WI38 (cell line): ENCODE data around the gene ZNF576.
A peak's percentile ranks its signal among the peaks of the same experiment; 100 is the strongest.

Experiments
- H3K4me3 ChIP-seq: 2 replicates; pipeline ENCODE4 v1.5.1; 2011; ENCODE audit warnings: low read depth, mild to moderate bottlenecking, control low read depth, low read length
- TF ChIP-seq, protein P1 (sequence below): IDR thresholded peaks from 2 replicates; pipeline ENCODE4 v1.5.1; 2012; ENCODE audit warnings: low read depth, mild to moderate bottlenecking, control low read depth, low read length

The ZNF576 gene

DNA sequence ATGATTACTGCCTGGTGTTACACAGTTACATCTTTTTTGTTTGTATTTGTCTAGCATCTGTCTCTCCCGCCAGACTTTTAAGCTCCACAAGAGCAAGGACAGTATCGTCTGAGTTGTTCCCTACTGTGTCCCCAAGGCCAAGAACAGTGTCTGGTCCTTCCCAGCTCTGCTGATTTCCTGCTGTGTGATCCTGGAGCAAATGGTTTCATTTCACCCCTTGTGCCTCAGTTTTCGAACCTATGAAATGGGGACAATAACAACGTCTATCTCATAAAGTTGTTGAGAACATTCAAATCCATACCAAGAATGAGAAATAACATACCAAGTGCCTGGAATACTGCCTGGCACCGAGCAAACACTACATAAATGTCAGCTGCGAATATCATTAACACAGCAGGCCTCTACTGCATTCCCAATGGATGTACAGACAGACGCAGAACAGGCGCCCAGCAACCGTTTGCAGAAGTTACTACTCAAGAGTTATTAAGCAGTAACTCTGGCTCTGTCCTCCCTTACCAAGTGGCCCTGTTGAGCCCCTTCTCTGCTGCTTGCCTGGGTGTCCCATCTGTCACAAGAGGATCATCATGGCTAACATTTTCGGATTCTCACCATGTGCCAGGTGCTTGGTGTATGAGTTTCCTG, 32.5 kb upstream of the ZNF576 start:
- H3K4me3 ChIP-seq, result no peak overlapping the region
- TF ChIP-seq, protein P1, sequence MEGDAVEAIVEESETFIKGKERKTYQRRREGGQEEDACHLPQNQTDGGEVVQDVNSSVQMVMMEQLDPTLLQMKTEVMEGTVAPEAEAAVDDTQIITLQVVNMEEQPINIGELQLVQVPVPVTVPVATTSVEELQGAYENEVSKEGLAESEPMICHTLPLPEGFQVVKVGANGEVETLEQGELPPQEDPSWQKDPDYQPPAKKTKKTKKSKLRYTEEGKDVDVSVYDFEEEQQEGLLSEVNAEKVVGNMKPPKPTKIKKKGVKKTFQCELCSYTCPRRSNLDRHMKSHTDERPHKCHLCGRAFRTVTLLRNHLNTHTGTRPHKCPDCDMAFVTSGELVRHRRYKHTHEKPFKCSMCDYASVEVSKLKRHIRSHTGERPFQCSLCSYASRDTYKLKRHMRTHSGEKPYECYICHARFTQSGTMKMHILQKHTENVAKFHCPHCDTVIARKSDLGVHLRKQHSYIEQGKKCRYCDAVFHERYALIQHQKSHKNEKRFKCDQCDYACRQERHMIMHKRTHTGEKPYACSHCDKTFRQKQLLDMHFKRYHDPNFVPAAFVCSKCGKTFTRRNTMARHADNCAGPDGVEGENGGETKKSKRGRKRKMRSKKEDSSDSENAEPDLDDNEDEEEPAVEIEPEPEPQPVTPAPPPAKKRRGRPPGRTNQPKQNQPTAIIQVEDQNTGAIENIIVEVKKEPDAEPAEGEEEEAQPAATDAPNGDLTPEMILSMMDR, result no peak

DNA sequence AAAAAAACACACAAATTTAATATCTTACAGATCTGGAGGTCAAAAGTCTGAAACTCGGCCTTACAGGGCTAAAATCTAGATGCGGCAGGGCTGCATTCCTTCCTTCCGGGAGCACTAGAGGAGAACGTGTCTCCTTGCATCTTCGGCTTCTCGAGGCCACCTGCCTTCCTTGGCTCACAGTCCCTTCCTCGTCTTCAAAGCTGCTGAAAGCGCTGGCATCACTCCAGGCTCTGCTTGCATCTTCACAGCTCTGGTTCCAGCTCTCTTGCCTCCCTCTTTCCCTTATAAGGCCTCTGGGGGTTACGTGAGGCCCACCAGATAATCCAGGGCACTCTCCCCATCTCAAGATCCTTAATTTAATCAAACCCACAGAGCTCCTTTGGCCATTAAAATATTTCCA, 31.6 kb upstream of the ZNF576 start:
- TF ChIP-seq, protein P1, result no peak
- H3K4me3 ChIP-seq, result no peak overlapping the region

DNA sequence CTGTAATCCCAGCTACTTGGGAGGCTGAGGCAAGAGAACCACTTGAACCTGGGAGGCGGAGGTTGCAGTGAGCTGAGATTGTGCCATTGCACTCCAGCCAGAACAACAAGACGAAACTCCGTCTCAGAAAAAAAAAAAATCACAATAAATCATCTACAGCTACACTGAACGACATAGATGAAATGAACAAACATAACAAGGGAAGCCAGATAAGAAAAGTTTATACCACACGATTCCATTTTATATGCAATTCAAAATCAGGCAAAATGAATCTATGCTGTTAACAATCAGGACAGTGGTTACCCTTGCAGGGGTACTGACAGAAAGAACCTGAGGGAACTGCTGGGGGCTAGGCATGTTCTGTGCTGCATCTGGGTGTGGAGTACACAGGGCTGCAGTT, 26.7 kb upstream of the ZNF576 start:
- TF ChIP-seq, protein P1, result no peak
- H3K4me3 ChIP-seq, result no peak overlapping the region

DNA sequence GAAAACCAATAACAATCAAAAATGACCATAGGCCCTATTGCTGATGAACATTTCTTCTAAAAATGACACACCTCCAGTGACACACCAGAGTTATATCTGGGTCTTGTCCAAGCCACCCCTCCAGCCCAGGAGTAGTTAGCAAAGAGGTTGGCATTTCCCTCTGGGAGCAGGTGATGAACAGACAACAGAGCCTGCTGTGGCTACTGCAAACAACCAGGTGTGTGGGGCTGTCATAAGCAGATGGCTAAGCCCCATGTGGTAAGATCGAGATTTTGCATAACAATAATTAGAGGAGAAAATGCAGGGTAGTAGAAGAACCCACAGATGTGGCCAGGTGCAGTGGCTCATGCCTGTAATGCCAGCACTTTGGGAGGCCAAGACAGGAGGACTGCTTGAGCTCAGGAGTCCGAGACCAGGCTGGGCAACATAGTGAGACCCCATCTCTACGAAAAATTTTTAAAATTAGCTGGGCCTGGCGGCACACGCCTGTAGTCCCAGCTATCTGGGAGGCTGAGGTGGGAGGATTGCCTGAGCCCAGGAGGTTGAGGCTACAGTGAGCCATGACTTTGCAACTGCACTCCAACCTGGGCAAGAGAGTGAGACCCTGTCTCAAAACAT, 26.1 kb upstream of the ZNF576 start:
- no peak overlapping the region for H3K4me3 ChIP-seq
- TF ChIP-seq, protein P1, result no peak

DNA sequence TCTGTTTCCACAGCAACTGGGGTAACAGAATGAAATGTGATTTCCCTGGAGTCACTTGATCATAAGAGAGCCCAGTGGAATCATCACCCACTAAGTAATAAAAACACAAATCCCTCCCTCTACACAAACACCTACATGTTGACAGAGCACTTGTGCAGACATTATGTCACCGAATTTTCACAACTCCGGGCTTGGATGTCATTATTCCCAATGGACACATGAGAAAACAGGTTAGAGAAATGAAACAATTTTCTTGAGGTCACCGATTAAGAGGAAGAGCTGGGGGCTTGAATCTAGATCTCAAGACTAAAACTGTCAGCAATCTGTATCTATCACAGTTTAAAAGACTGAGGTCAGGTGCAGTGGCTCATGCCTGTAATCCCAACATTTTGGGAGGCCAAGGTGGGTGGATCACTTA, 24.2 kb upstream of the ZNF576 start:
- TF ChIP-seq, protein P1, result no peak
- no peak overlapping the region for H3K4me3 ChIP-seq

DNA sequence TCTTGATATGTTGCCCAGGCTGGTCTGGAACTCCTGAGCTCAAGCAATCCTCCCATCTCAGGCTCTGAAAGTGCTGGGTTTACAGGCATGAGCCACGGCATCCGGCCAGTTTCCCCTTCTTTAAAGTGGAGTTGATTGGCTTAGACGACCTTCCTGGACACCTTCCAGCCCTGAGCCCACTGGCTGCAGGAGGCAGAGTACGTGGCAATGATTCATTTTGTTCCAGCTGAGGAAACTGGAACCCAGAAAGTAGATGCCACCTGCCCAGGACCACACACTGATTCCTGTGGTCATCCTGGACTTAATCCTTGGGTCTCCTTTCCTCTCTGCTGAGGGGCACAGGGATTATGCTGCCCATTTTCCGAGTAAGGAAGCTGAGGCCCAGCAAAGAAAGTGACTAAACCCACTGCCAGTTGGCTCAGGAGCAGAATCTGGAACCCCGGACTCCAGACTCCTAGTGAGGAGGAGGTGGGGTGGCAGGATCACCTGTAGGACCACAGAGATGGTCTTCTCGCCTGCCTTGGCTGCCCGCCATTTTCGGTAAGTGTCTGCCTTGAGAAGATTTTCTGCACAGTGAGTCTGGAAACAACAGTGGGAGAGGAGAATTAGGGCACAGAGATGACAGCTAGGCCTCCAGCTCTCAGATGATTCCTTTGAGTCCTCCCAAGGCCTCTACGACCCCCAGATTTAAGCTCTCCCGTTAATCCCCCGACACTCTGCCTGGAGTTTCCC, 21.8 kb upstream of the ZNF576 start:
- peak overlapping the region; percentile 95 for H3K4me3 ChIP-seq
- TF ChIP-seq, protein P1, result no peak

DNA sequence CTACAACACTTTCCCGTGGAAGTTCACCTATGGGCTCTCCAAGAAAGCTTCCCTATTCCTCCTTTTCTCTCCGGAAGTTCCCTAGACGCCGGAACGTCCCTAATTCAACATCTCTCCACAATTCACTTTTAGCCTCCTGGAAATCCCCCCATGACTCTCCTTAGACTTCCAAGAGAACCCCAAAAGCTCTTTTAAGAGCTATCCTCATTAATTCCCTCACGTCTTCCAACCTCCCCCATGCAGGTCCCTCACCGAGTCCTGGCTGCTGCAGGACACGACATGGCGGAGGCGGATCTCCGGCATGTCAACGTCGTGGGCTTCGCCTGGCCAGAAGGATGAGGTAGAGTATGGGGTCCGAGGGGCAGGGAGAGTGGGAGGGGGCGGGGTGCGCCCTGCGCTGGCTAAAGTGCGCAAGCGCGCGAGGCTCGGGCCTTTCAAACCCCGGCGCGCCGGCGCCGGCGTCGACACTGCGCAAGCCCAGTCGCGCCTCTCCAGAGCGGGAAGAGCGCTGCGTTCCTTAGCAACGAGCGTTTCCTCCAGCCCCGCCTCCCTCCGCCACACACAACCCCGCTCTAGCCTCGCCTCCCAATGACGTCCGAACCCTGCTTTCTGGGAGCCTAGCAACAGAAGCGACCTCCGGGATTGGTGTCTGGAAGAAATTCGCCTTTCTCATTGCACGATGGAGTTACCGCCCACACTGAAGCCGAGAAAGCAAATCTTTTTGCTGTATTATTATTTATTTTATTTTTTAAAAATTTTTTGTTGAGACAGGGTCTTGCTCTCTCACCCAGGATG, 21.0 kb upstream of the ZNF576 start, which contains the start of the genes PINLYP and XRCC1:
Gene PINLYP, plus strand, starts transcription at position 646 of the 795 bp plus-strand sequence. CDS start 1,391 bp downstream, outside the sequence.
Gene XRCC1, minus strand, starts transcription at position 372 of the 795 bp plus-strand sequence. Its CDS starts 69 bp downstream, at position 303.
- TF ChIP-seq, protein P1, result no peak
- peak within 1 kb of the TSS; percentile 95 for H3K4me3 ChIP-seq
